Measurements from ENCODE around the gene SRP68.

The SRP68 gene

DNA sequence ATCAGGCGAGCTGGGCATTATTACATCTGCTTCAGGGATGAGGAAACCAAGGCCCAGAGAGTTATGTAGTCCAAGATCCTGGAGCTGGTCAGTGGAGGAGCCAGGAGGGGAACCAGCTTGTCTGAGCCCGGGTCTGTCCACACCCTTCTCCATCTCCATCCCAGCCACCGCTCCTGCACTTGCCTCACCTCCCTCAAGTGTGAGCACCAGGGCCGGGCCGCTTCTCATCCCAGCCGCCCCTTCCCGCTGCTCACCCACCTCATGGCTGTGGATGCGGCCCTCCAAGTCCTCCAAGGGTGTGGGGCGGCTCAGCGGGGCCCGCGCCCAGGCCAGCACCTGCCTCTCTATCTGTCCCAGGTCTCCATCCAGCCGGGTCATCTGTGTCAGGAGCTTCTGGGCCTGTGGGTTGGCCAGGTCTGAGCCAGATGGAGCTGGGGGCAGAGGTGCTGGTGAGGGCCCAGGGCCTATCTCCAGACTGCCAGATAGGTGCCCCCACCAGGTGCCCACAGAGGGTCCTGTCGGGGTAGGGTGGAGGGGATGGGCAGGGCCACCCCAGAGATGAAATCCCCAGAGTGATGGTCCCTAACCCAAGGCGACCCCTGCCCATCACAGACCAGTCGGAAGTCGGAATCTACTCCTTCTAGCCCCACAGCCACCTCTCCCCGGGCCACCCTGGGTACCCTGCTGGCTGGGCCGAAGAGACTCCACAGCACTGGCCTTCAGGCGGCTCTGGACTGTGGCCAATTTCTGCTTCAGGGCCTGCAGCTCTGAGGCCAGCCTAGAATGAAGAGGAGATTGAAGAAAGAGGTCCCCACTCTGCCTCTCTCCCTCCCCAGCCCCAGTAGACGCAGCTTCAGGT lies 54.6 kb downstream of the SRP68 start:
- DNase-seq = no peak

GRCh38 chr17:76014925-76015261 lies 57.4 kb downstream of the SRP68 start:
- no peak for DNase-seq

- peak; percentile 53 to 86 for DNase-seq
Observed at GRCh38 chr17:76014100-76014924, 58.0 kb downstream of the SRP68 start.

GRCh38 chr17:76013377-76013932 lies 58.9 kb downstream of the SRP68 start:
- DNase-seq = no peak

DNA sequence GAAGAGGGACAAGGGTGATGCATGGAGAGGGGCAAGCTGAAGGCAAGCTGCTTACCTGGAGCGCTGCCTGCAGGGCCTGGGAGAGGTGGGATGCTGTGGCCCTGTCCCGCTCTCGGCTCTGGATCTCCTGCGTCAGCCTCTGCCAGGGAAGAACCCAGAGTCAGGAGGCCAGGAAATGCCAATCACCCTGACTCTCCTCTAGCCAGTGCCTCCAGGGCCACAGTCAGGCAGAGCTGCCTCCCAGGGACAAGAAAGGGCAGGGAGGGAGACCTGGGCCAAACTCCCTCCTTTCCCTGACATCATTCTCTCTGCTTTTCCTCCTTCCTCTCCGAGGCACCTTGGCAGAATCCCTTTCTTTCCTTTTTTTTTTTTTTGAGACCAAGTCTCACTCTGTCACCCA lies 60.4 kb downstream of the SRP68 start:
- DNase-seq = no peak

DNA sequence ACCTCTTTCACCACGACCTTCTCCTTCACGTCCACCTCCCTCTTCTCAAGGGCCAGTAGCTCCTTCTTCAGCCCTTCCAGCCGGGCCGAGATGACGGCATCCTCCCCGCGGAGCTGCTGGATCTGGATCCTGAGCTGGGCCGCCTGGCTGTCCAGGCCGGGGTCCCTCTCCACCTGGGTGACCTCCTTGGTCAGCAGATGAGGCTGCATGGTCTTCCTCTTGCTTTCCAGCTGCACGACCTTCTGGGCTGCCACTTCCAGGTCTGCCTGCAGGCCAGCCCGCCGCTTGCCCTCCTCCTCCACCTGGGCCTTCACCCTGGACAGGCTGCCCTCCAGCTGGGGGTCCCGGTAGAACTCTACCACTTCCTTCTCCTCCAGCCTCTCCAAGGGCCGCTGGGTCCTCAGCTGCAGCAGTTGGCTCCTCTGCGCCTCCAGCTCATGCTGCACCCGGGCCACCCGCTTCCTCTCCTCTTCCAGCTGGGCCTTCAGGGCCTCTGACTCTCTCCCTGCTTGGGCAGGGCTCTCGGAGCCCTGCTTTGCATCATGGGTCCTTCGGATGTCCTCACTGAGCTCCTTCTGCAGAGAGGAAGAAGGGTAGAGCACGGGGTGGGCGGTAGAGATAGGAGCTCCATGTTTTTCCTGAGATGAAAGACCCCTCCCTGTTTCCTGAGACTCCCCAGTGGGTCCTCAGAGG lies 62.2 kb downstream of the SRP68 start:
- no peak for DNase-seq

DNA sequence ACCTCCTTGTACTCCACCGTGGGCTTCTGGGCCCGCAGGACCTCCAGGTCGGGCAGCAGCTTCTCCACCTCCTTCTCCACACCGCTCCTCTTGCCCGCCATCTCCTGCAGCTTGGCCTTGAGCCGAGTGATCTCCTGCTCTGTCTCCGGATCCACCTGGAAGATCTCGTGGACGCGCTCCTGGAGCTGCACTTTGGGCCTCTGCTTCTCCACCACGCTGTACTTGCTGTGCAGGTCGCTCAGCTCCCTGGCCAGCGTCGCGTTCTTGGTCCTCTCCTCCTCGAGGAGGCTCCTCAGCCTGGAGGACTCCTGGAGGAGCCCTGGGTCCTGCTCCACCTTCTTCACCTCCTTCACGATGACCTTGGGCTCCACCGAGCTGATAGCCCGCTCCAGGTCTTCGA lies 62.9 kb downstream of the SRP68 start:
- no peak for DNase-seq

DNA sequence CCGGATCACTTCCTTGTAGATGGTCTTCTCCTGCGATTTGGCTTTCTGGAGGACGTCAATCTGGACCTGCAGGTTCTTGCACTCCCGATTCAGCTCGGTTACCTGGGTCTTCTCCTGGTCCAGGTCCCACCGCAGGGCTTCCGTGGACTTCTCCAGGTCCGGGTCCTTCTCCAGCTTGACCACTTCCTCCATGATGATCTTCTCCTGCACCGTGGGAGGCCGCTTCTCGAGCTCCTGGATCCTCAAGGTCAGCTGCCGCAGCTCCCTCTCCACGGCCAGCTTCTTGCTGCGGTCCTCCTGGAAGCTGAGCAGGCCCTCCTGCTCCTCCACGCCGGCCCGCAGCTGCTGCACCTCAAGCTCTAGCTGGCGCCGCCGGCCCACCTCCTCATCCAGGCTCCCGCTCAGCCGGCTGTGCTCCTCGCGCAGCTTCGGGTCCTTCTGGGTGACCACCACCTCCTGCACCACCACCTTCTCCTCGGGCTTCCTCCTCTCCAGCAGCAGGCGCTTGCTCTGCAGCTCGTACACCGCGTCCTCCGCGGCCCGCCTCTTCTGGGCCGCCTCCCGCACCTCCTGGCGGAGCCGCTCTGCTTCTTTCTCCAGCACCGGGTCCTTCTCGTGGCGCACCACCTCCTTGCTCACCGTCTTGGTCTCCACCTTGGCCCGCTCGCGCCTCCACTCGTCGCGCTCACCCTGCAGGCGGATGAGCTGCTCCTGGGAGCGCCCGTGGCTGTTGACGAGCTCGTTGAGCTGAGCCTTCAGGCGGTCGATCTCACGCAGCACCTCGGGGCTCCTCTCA lies 63.5 kb downstream of the SRP68 start:
- no peak for DNase-seq

- no peak for DNase-seq
Observed at GRCh38 chr17:76008208-76008607, 64.1 kb downstream of the SRP68 start.

DNA sequence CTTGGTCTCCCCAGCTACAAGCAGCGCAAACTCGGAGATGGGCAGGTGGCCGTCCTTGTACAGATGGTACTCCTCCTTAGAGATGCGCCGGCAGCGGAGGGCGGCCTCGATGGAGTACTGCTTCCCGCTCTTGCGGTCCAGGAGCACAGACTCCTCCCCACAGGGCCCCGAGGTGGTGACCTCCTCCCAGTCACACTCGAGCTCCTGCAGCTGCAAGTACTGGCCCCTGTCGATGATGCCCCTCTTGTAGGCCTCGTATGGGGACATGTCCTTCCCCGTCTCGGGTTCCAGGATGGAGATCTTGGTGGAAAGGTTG lies 64.5 kb downstream of the SRP68 start:
- no peak for DNase-seq

DNA sequence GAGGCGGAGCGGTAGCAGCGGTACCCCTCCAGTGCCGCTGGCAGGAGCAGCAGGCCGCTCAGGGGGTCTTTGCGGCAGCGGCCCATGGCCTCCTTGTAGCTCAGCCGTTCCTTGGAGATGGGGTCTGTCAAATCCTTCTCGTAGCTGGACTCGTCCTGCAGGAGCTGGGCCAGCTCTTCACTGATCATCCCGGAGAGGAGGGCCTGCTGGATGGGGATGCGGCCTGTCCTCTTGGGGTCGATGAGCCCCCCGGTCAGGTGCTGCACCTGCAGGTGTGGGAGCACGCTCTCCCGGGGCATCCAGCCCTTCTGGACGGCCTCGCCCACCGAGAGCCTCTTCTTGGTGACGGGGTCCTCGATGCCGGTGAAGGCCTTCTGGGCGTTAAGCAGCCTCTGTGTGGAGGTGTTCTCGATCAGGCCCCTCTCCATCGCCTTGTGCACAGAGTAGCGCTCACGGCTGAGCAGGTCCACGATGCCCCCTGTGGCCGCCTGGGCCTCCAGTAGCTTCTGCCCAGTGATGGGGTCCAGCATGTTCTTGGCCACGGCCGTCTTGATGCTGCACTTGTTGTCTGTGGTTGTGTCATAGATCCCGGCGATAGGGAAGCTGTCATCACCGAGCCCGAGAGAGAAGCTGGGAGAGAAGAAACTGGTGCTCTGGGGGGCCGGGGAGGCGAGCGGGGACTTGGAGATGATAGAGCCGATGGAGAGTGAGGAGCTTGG lies 65.0 kb downstream of the SRP68 start:
- no peak for DNase-seq

DNA sequence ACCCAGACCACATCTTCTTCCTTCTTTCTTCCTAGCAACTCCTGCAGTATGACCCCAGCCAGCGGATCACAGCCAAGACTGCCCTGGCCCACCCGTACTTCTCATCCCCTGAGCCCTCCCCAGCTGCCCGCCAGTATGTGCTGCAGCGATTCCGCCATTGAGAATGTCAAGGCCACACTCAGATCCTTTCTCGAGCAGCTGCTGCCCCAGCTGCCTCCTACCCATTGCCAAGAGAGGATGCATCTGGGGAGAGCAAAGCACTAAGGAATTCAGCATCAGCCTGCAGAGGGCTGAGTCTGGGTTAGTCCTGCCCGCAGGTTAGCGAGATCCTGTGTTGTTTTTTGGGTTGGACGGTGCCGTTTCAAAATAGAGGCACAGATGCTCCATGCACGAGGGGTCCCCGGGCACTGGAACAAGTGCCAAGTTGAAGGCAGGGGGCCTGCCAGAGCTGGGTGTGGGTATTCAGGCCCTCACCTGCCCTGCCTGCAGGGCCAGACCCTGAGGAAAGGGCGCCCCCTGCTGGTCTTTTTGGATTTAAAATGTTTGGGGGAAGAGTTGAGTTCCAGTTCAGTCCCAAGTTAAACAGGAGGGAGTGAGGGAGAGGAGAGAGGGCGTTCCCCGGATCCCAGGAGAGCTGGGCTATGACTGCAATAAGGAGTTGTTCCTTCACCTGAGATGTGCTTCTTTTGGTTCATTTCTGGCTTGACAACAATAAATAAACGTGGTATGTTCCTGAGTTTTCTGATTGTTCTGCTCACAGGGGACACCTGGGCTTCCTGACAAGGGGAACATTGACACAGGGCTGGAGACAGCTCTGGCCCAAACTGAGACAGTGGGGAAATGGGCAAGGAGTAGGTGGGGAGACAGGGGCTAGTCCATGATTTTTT lies 66.8 kb downstream of the SRP68 start:
- DNase-seq = peak; percentile 65 to 86

DNA sequence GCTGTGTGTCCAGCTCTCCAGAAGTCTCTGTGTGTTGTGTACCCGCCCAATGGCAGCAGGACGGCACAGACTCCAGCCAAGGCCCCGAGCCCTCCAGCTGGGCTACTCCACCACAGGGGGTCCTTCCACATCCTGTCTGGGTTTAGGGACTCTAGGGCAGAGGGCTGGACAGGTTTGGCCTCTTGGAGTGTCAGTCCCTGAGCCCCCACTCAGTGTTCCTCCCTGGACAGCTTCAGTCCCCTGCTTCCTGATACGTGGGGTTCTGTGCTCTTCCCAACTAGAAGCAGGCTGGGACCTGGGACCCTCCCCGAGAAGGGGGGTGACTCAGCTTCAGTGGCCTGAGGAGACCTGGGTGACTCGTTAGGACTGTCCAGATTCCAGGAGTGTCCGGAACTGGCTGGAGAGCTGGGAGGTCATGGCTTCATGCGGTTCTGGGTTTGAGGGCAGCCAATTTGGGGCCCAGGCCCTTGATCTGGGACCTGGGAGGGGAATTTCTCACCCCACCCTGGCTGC lies 67.5 kb downstream of the SRP68 start:
- no peak for DNase-seq

DNA sequence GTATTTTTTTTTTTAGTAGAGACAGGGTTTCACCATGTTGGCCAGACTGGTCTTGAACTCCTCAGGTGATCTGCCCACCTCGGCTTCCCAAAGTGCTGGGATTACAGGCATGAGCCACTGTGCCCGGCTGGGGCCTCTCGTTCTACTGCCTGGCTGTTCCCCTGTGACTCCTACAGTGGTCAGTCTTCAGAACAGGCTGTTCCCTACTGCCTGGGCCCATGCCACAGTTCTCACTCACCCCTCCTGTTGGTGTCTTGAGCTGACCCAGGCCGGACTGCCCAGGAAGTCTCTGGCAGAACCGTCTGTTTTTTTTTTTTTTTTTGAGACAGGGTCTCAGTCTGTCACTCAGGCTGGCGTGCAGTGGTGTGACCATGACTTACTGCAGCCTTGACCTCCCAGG lies 68.4 kb downstream of the SRP68 start:
- no peak for DNase-seq

- DNase-seq = no peak
Observed at GRCh38 chr17:76002100-76002499, 70.2 kb downstream of the SRP68 start.

- DNase-seq = no peak
Observed at GRCh38 chr17:76000755-76001521, 71.4 kb downstream of the SRP68 start, which contains the start of gene CDK3. CDK3 (plus strand) TSS chr17:76000855; CDS start chr17:76001426, 571 bp downstream.

DNA sequence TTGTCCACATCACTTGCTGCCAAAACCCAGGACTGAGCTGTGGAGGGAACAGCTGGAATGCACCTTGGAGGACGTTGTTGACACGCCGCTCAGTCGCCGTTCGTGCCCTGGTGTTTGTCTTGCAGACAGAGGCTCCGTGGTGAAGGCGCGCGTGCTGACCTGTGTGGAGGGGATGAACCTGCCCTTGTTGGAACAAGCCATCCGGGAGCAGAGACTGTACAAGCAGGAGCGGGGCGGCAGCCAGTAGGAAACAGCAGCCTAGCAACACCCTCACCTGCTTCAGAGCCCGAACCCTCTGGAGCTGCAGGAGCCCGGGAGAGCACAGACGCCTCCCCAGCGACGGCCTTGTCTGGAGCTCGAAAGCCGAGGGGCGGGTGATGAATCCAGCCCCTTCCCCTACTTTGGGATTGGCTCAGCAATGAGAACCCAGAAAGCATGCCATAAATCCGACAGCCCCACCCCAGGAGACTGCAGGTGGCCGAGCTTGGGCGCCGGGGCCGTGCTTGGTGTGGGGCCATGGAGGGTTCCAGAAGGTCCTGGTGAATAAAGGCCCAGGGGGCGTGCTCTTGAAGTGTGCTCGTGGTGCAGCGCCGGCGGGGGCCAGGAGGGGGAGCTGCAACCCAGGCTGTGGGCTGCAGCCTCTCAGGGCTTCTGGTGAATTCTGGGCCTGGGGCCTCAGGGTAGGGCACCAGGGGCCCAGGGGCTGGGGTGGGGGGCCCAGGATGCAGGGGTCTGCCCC lies 72.1 kb downstream of the SRP68 start:
- DNase-seq = peak in 1 of 2 experiments; percentile 45

DNA sequence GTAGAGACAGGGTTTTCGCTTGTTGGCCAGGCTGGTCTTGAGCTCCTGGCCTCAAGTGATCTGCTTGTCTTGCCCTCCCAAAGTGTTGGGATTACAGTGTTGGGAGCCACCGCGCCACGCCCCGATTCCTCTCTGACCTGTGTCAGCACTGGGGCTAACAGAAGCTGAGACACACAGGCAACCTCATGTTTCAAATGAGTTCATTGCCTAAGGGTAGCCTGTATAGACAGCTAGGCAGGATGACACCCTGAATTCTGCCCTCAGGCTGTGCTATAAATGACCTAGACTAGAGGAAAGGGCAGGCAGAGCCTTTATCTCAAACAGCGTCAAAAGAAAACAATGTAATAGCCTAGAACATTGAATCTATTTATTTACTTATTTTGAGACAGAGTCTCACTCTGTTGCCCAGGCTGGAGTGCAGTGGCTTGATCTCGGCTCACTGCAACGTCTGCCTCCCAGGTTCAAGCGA lies 74.0 kb downstream of the SRP68 start:
- no peak for DNase-seq
